Astrocyte (in vitro differentiated cells and primary cell): Measurements from ENCODE around the gene DCAF4.

ENCODE experiments used
- CTCF ChIP-seq: IDR thresholded peaks from 2 replicates; pipeline ENCODE4 v1.5.1; 2011; ENCODE audit warnings: low read depth, mild to moderate bottlenecking, inconsistent platforms, low read length, moderate library complexity; ENCODE audit not compliant: insufficient read depth
- EZH2 ChIP-seq: IDR thresholded peaks from 2 replicates; pipeline ENCODE4 v1.6.1; 2012; ENCODE audit warnings: mild to moderate bottlenecking, low read length, inconsistent platforms; ENCODE audit not compliant: insufficient read depth

- no peak for TF ChIP-seq CTCF
- no peak for TF ChIP-seq EZH2
Observed at GRCh38 chr14:73000073-73000472, 73.8 kb downstream of the DCAF4 start.
